NCI-H1092 treated with DMSO at 0.1 percent for 48 hours (cell line): ENCODE results near the gene TMEM151A.

Source experiments
- DNase-seq: peaks from one replicate; lab custom pipeline; 2025; lab: John Stamatoyannopoulos, UW

The TMEM151A gene

GRCh38 chr11:66337103-66337899 is 45.6 kb downstream of the TMEM151A start:
- no peak for DNase-seq

- DNase-seq, result no peak
Observed at GRCh38 chr11:66338276-66339161, 46.8 kb downstream of the TMEM151A start.

- no peak for DNase-seq
Observed at GRCh38 chr11:66339162-66339675, 47.5 kb downstream of the TMEM151A start.

- DNase-seq, result no peak
Observed at GRCh38 chr11:66339686-66340483, 48.2 kb downstream of the TMEM151A start.

GRCh38 chr11:66340596-66341501 is 49.2 kb downstream of the TMEM151A start:
- no peak for DNase-seq

GRCh38 chr11:66341502-66342126 is 49.9 kb downstream of the TMEM151A start:
- DNase-seq, result no peak

GRCh38 chr11:66343176-66343575 is 51.5 kb downstream of the TMEM151A start:
- no peak for DNase-seq

- DNase-seq, result peak; percentile 96
Observed at GRCh38 chr11:66344550-66345315, 53.0 kb downstream of the TMEM151A start, which contains the start of gene BRMS1. Gene BRMS1 (minus strand): TSS chr11:66345104. CDS start chr11:66342234, 2,870 bp downstream.

GRCh38 chr11:66345316-66345649 is 53.6 kb downstream of the TMEM151A start:
- DNase-seq, result no peak
